HepG2 (cell line): ENCODE results near the gene TUBA8. TPM values are rescaled to one million over a fixed set of nuclear protein-coding genes. Genes with fewer than 3 reads are reported as not detected.

Experiments used
- CAMTA2 ChIP-seq: sonication (generic); formaldehyde crosslinking; IDR thresholded peaks from 2 replicates; pipeline ENCODE4 v1.4.0; 2020; ENCODE audit warnings: mild to moderate bottlenecking, missing genetic modification reagents, borderline replicate concordance
- CCDC6 ChIP-seq: sonication (generic); formaldehyde crosslinking; IDR thresholded peaks from 2 replicates; pipeline ENCODE4 v1.8.1; 2022; ENCODE audit warnings: mild to moderate bottlenecking, missing genetic modification reagents, moderate library complexity
- ETV5 ChIP-seq: IDR thresholded peaks from 2 replicates; pipeline ENCODE4 v1.6.1; 2018; ENCODE audit warnings: missing biosample characterization, missing genetic modification reagents, inconsistent platforms, borderline replicate concordance
- MZF1 ChIP-seq: sonication (generic); formaldehyde crosslinking; IDR thresholded peaks from 2 replicates; pipeline ENCODE4 v1.8.1; 2023; ENCODE audit warnings: mild to moderate bottlenecking, missing genetic modification reagents, borderline replicate concordance
- NFE2 ChIP-seq: sonication (generic); formaldehyde crosslinking; IDR thresholded peaks from 2 replicates; pipeline ENCODE4 v1.4.0; 2020; ENCODE audit warnings: missing genetic modification reagents
- RCOR2 ChIP-seq: IDR thresholded peaks from 2 replicates; pipeline ENCODE4 v1.6.1; 2016; ENCODE audit warnings: missing biosample characterization, missing genetic modification reagents
- REL ChIP-seq: sonication (generic); formaldehyde crosslinking; conservative IDR thresholded peaks from 2 replicates; pipeline ENCODE4 v1.8.0; 2022; ENCODE audit warnings: mild to moderate bottlenecking, missing genetic modification reagents, moderate library complexity
- ZNF17 ChIP-seq: sonication (generic); formaldehyde crosslinking; IDR thresholded peaks from 2 replicates; pipeline ENCODE4 v1.5.0; 2020; ENCODE audit warnings: mild to moderate bottlenecking, missing genetic modification reagents
- ZNF3 ChIP-seq: IDR thresholded peaks from 2 replicates; pipeline ENCODE4 v1.7.0; 2017; ENCODE audit warnings: inconsistent platforms
- ZNF510 ChIP-seq: sonication (generic); formaldehyde crosslinking; IDR thresholded peaks from 2 replicates; pipeline ENCODE4 v1.4.0; 2020; ENCODE audit warnings: low read depth, mild to moderate bottlenecking, missing genetic modification reagents
- ZNF556 ChIP-seq: sonication (generic); formaldehyde crosslinking; IDR thresholded peaks from 2 replicates; pipeline ENCODE4 v1.4.0; 2020; ENCODE audit warnings: mild to moderate bottlenecking, missing genetic modification reagents, borderline replicate concordance
- ZNF607 ChIP-seq: sonication (generic); formaldehyde crosslinking; IDR thresholded peaks from 2 replicates; pipeline ENCODE4 v1.5.1; 2020; ENCODE audit warnings: missing genetic modification reagents, mild to moderate bottlenecking, borderline replicate concordance
- ZNF777 ChIP-seq: sonication (generic); formaldehyde crosslinking; IDR thresholded peaks from 2 replicates; pipeline ENCODE4 v1.4.0; 2020; ENCODE audit warnings: missing genetic modification reagents
- ZNF792 ChIP-seq: IDR thresholded peaks from 2 replicates; pipeline ENCODE4 v1.6.1; 2016
- polyA plus RNA-seq, 8 experiments: library from polyadenylated mRNA; depleted of rRNA in 3 of 8; stranded (reverse) in 7 of 8; unstranded in 1 of 8; fragments of >200 nt; fragmentation: Illumina TruSeq in 4 of 8; extraction: Trizol in 4 of 8; gene quantifications; 2 replicates each; pipeline versions ENCODE4 v1.2.1 to v1.2.3, GENCODE V29; 2011 to 2016; ENCODE audit warnings: low read depth in 4 of 8, missing spikeins in 1 of 8, mixed read lengths in 1 of 8; ENCODE audit not compliant: insufficient read depth in 1 of 8
- total RNA-seq, 5 experiments: library from RNA; depleted of rRNA; stranded (reverse); fragments of >200 nt; fragmentation: Illumina TruSeq; extraction: Trizol; gene quantifications; 2 replicates each; pipeline ENCODE4 v1.2.3, GENCODE V29; 2016; ENCODE audit warnings: low read depth in 1 of 5
- TF ChIP-seq, protein P1 (sequence below): IDR thresholded peaks from 2 replicates; pipeline ENCODE4 v1.6.1; 2016; ENCODE audit warnings: mild to moderate bottlenecking
- TF ChIP-seq, protein P2 (sequence below): sonication (generic); formaldehyde crosslinking; IDR thresholded peaks from 2 replicates; pipeline ENCODE4 v1.4.0; 2020; ENCODE audit warnings: missing genetic modification reagents
- TF ChIP-seq, protein P3 (sequence below): sonication (generic); formaldehyde crosslinking; IDR thresholded peaks from 2 replicates; pipeline ENCODE4 v1.9.0; 2021; ENCODE audit warnings: missing genetic modification reagents, borderline replicate concordance
- TF ChIP-seq, protein P4 (sequence below): sonication (generic); formaldehyde crosslinking; IDR thresholded peaks from 2 replicates; pipeline ENCODE4 v1.5.1; 2020; ENCODE audit warnings: missing genetic modification reagents, mild to moderate bottlenecking, borderline replicate concordance

TUBA8 gene
- total and polyA plus RNA-seq, 2 of the 13 experiments (the other 11 are each of a cell fraction or from before 2014, with no cell fraction given), result 0.35 to 0.69 TPM

DNA sequence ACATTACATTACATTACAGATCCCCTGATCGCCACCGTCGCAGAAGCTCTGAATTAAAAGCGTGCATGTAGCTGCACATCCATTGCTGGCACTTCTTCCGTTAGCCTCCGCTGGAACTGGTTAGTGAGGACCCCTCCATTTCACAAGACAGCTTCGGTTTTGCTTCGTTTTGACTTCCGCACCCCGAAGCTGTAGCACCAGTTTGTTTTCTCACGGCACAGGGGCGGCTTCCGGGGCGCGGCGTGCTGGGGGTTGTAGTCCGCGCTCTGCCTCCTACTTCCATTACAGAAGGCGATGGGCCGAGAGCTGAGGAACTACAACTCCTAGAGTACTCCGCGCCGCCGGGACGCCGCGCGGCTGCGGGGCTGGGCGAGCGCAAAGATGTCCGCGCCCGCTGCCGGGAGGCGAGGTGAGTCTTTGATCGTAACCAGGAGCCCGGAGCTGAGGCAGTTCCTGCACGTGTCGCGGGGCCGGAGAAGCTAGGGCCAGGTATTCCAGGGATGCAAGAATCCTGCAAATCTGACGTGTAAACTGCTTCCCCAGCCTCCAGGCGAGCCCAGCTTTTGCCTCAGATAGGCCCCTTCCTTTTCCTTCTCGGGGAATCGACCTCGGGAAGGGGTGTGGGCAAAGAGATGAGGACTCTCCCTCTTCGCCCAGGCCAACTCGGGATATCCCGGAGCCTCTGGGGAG is 32.8 kb upstream of the TUBA8 start, which contains the start of gene PEX26 (continued):
- TF ChIP-seq, protein P1, sequence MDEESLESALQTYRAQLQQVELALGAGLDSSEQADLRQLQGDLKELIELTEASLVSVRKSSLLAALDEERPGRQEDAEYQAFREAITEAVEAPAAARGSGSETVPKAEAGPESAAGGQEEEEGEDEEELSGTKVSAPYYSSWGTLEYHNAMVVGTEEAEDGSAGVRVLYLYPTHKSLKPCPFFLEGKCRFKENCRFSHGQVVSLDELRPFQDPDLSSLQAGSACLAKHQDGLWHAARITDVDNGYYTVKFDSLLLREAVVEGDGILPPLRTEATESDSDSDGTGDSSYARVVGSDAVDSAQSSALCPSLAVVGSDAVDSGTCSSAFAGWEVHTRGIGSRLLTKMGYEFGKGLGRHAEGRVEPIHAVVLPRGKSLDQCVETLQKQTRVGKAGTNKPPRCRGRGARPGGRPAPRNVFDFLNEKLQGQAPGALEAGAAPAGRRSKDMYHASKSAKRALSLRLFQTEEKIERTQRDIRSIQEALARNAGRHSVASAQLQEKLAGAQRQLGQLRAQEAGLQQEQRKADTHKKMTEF (CRISPR knock-in tag), result peak; percentile 89
- TF ChIP-seq CCDC6 (CRISPR knock-in tag), result 0 out of 2 replicates have a peak, but pooled peaks have one; percentile 52
- TF ChIP-seq, protein P2, sequence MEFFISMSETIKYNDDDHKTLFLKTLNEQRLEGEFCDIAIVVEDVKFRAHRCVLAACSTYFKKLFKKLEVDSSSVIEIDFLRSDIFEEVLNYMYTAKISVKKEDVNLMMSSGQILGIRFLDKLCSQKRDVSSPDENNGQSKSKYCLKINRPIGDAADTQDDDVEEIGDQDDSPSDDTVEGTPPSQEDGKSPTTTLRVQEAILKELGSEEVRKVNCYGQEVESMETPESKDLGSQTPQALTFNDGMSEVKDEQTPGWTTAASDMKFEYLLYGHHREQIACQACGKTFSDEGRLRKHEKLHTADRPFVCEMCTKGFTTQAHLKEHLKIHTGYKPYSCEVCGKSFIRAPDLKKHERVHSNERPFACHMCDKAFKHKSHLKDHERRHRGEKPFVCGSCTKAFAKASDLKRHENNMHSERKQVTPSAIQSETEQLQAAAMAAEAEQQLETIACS, result no peak
- TF ChIP-seq ZNF510 (CRISPR knock-in tag), result no peak
- no peak for TF ChIP-seq ZNF556
- no peak for TF ChIP-seq ZNF3 (CRISPR knock-in tag)
- TF ChIP-seq ZNF777 (CRISPR knock-in tag), result no peak
- TF ChIP-seq, protein P3, sequence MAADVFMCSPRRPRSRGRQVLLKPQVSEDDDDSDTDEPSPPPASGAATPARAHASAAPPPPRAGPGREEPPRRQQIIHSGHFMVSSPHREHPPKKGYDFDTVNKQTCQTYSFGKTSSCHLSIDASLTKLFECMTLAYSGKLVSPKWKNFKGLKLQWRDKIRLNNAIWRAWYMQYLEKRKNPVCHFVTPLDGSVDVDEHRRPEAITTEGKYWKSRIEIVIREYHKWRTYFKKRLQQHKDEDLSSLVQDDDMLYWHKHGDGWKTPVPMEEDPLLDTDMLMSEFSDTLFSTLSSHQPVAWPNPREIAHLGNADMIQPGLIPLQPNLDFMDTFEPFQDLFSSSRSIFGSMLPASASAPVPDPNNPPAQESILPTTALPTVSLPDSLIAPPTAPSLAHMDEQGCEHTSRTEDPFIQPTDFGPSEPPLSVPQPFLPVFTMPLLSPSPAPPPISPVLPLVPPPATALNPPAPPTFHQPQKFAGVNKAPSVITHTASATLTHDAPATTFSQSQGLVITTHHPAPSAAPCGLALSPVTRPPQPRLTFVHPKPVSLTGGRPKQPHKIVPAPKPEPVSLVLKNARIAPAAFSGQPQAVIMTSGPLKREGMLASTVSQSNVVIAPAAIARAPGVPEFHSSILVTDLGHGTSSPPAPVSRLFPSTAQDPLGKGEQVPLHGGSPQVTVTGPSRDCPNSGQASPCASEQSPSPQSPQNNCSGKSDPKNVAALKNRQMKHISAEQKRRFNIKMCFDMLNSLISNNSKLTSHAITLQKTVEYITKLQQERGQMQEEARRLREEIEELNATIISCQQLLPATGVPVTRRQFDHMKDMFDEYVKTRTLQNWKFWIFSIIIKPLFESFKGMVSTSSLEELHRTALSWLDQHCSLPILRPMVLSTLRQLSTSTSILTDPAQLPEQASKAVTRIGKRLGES, result no peak
- TF ChIP-seq, protein P4, sequence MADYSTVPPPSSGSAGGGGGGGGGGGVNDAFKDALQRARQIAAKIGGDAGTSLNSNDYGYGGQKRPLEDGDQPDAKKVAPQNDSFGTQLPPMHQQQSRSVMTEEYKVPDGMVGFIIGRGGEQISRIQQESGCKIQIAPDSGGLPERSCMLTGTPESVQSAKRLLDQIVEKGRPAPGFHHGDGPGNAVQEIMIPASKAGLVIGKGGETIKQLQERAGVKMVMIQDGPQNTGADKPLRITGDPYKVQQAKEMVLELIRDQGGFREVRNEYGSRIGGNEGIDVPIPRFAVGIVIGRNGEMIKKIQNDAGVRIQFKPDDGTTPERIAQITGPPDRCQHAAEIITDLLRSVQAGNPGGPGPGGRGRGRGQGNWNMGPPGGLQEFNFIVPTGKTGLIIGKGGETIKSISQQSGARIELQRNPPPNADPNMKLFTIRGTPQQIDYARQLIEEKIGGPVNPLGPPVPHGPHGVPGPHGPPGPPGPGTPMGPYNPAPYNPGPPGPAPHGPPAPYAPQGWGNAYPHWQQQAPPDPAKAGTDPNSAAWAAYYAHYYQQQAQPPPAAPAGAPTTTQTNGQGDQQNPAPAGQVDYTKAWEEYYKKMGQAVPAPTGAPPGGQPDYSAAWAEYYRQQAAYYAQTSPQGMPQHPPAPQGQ (CRISPR knock-in tag), result no peak
- TF ChIP-seq MZF1 (CRISPR knock-in tag), result no peak
- no peak for TF ChIP-seq ZNF17
- no peak for TF ChIP-seq REL (CRISPR knock-in tag)
- TF ChIP-seq ZNF792 (CRISPR knock-in tag), result 0 out of 2 replicates have a peak, but pooled peaks have one; percentile 25
- no peak for TF ChIP-seq RCOR2
- peak; percentile 79 for TF ChIP-seq ETV5 (CRISPR knock-in tag)
- TF ChIP-seq NFE2 (CRISPR knock-in tag), result no peak
- TF ChIP-seq ZNF607, result 0 out of 2 replicates have a peak, but pooled peaks have one; percentile 28
- TF ChIP-seq CAMTA2 (CRISPR knock-in tag), result 0 out of 2 replicates have a peak, but pooled peaks have one; percentile 8
